NCI-H2029 treated with DMSO at 0.1 percent for 48 hours (cell line): ENCODE results near the gene NYAP1.
"Not testable (repeated sequence)": the region's sequence is repeated elsewhere in the genome, so short reads cannot be mapped to it uniquely, and the experiment has no call there.

ENCODE experiments used
- DNase-seq: peaks from one replicate; lab custom pipeline; 2025; lab: John Stamatoyannopoulos, UW

The NYAP1 gene

GRCh38 chr7:100483090-100483721, 521 bp upstream of the NYAP1 start:
- DNase-seq: no peak

GRCh38 chr7:100484673-100485045, 932 bp downstream of the NYAP1 start:
- DNase-seq: no peak

GRCh38 chr7:100485471-100485876, 1.7 kb downstream of the NYAP1 start:
- no peak for DNase-seq

GRCh38 chr7:100486111-100486636, 2.4 kb downstream of the NYAP1 start:
- DNase-seq: no peak

- DNase-seq: no peak
Observed at GRCh38 chr7:100486753-100487446, 3.2 kb downstream of the NYAP1 start.

- no peak for DNase-seq
Observed at GRCh38 chr7:100488333-100489095, 4.8 kb downstream of the NYAP1 start.

- no peak for DNase-seq
Observed at GRCh38 chr7:100489121-100489520, 5.4 kb downstream of the NYAP1 start.

GRCh38 chr7:100489824-100490223, 6.1 kb downstream of the NYAP1 start:
- DNase-seq: peak; percentile 80

GRCh38 chr7:100490483-100491191, 6.9 kb downstream of the NYAP1 start:
- no peak for DNase-seq

GRCh38 chr7:100491192-100491578, 7.5 kb downstream of the NYAP1 start:
- no peak for DNase-seq

GRCh38 chr7:100492738-100493475, 9.2 kb downstream of the NYAP1 start:
- no peak for DNase-seq

- DNase-seq: no peak
Observed at GRCh38 chr7:100493476-100494264, 9.9 kb downstream of the NYAP1 start.

- no peak for DNase-seq
Observed at GRCh38 chr7:100496509-100496908, 12.8 kb downstream of the NYAP1 start.

GRCh38 chr7:100500743-100501142, 17.0 kb downstream of the NYAP1 start:
- not testable (repeated sequence) for DNase-seq

- DNase-seq: not testable (repeated sequence)
Observed at GRCh38 chr7:100504031-100504430, 20.3 kb downstream of the NYAP1 start.

GRCh38 chr7:100504887-100505611, 21.3 kb downstream of the NYAP1 start:
- no peak for DNase-seq

GRCh38 chr7:100506356-100506923, 22.7 kb downstream of the NYAP1 start:
- no peak for DNase-seq

- DNase-seq: peak; percentile 29
Observed at GRCh38 chr7:100509231-100509630, 25.5 kb downstream of the NYAP1 start.

- no peak for DNase-seq
Observed at GRCh38 chr7:100510437-100511239, 26.9 kb downstream of the NYAP1 start.
